Naive thymus-derived CD8-positive, alpha-beta T cell (primary cell): ENCODE results near the gene SPATA6L. TPM values are rescaled to one million over a fixed set of nuclear protein-coding genes. Genes with fewer than 3 reads are reported as not detected.
A peak's percentile ranks its signal among the peaks of the same experiment; 100 is the strongest.

Source experiments
- ATAC-seq, 2 donors: fragments of 150-1000 bp; cut with Tn5 transposase in 1 of 2; sonication (Bioruptor Pico), chemical (Tn5 transposase) in 1 of 2; 1 replicate in 1 of 2; 2 replicates in 1 of 2; pipeline ENCODE4 v1.10.0; 2021; ENCODE audit warnings: mild to moderate bottlenecking in 2 of 2, moderate library complexity in 2 of 2
- POLR2A ChIA-PET: fragments of 350-600 bp; sonication (Branson Sonifier 250); formaldehyde crosslinking; loops from one replicate; lab custom pipeline; 2021; ENCODE audit warnings: antibody characterized with exemption; lab: Charles Lee
- DNase-seq, 10 donors: peaks; one replicate each; pipeline versions ENCODE4 v3.0.0 to v3.0.0-alpha.2; 2020 to 2022
- H3K27ac Mint-ChIP-seq, 10 donors: one replicate each; pipeline ENCODE4 v1.8.0; 2020 to 2022; ENCODE audit warnings: mild to moderate bottlenecking in 10 of 10, mixed read lengths in 10 of 10, moderate library complexity in 4 of 10, inconsistent platforms in 1 of 10
- H3K27me3 Mint-ChIP-seq, 5 donors: one replicate each; pipeline ENCODE4 v1.8.0; 2021 to 2022; ENCODE audit warnings: mixed read lengths in 5 of 5
- H3K36me3 Mint-ChIP-seq, 3 donors: one replicate each; pipeline ENCODE4 v1.8.0; 2020 to 2022; ENCODE audit warnings: mixed read lengths in 3 of 3, mild to moderate bottlenecking in 2 of 3, inconsistent platforms in 1 of 3
- H3K4me1 Mint-ChIP-seq, 4 donors: one replicate each; pipeline ENCODE4 v1.8.0; 2021 to 2022; ENCODE audit warnings: mixed read lengths in 4 of 4
- H3K4me3 Mint-ChIP-seq, 10 donors: one replicate each; pipeline ENCODE4 v1.8.0; 2020 to 2022; ENCODE audit warnings: mild to moderate bottlenecking in 10 of 10, mixed read lengths in 10 of 10, moderate library complexity in 6 of 10, inconsistent platforms in 1 of 10
- H3K9me3 Mint-ChIP-seq, 9 donors: one replicate each; pipeline ENCODE4 v1.8.0; 2020 to 2022; ENCODE audit warnings: mixed read lengths in 9 of 9, mild to moderate bottlenecking in 3 of 9, inconsistent platforms in 1 of 9, moderate library complexity in 1 of 9
- polyA plus RNA-seq, 3 donors: library from polyadenylated mRNA; unstranded; fragments of 300-500 nt; fragmentation: Illumina TruSeq; gene quantifications; one replicate each; pipeline ENCODE4 v1.2.3, GENCODE V29; 2021
- total RNA-seq, 8 experiments: library from RNA in 2 of 8; stranded (reverse) in 2 of 8; gene quantifications; one replicate each; pipeline ENCODE4 v1.2.3 and lab custom pipeline; 2021 to 2026

Gene SPATA6L
- total and polyA plus RNA-seq, 5 experiments from 2014 or later = 1.5 to 5.8 (median 3.9) TPM; not detected in 1

DNA sequence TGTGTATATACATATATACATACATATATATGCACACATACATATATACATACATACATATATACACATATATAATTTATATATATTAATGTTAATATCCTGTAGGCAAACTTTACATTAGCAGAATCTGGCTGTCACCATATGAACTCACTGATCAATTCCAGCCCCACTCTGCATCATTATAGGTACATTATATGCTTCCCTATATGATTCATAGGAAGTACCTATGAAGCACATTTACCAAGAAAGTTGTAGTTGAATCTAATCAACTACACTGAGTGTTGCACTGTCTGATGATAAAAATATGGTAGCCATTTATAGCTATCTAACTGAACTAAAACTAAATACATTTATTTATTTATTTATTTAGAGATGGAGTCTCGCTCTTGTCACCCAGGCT lies 5.5 kb upstream of the SPATA6L start:
- peaks cover 0 to 6% (median 5%) of the 10 kb centered on the region in 3 donors for H3K36me3 Mint-ChIP-seq
- peaks cover 9 to 37% (median 25%) of the 10 kb centered on the region in 4 donors for H3K4me1 Mint-ChIP-seq
- ATAC-seq = no peak
- POLR2A ChIA-PET = no interaction called here
- H3K27ac Mint-ChIP-seq = no peak overlapping the region
- no peak for DNase-seq
- H3K27me3 Mint-ChIP-seq = peaks cover 0 to 5% (median 0%) of the 10 kb centered on the region in 5 donors
- no peaks in the 10 kb centered on the region for H3K9me3 Mint-ChIP-seq
- H3K4me3 Mint-ChIP-seq = no peak overlapping the region

DNA sequence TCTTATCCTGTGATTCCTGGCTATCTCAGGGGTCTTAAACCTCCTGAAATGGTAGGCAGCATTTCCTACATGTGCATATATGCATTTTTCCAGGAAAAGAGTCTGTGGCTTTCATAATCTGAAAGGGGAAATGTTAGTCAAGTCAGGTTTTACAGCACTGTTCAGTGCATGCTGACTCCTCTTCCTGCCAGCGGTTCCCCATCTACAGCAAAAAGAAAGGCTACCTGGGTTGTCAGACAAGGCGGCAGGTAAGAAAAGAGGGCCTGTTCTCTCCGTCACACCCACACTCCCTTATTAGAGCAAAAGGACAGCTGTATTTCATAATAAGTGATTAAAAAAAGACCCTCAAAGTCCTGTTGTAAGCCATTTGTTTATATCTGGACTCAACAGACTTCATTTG lies 4.3 kb upstream of the SPATA6L start:
- POLR2A ChIA-PET = interaction anchor here (1.2 kb wide), 1 partner anchor 9 kb away, joined by 6 read pairs; the partner anchor contains the start of gene CDC37L1

DNA sequence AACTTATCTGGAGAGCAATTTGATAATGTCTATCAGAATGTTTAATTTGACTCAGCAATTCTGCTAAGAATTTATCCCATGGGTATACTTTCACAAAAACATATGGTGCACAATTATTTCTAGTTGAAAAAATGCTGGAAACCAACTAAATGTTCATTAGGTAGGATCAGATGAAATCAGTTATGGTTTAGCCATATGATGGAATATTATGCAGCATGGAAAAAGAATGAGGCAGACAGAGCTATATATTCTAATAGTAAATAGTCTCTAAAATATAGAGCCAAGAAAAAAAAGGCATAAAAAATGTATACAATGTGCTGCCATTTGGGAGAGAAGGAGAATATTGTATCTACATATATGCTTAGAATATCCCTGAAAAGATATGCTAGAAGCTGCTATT lies 3.6 kb upstream of the SPATA6L start:
- H3K36me3 Mint-ChIP-seq = no peaks in the 10 kb centered on the region
- no peaks in the 10 kb centered on the region for H3K27me3 Mint-ChIP-seq
- POLR2A ChIA-PET = interaction anchor here (1.2 kb wide), 1 partner anchor 9 kb away, joined by 6 read pairs; the partner anchor contains the start of gene CDC37L1
- DNase-seq = no peak
- no peak overlapping the region for H3K4me3 Mint-ChIP-seq
- H3K27ac Mint-ChIP-seq = peak overlapping the region in 2 of 10 donors; percentile 36 to 72
- no peaks in the 10 kb centered on the region for H3K9me3 Mint-ChIP-seq
- H3K4me1 Mint-ChIP-seq = peaks cover 23 to 56% (median 43%) of the 10 kb centered on the region in 4 donors
- ATAC-seq = no peak

More for the DNA sequence above, 4.3 kb upstream of the SPATA6L start:
- DNase-seq (no peak), ATAC-seq (no peak)
- Mint-ChIP-seq H3K4me3 (peak overlapping the region in 1 of 10 donors; percentile 39), H3K36me3 (peaks cover 0 to 2% (median 2%) of the 10 kb centered on the region in 3 donors), H3K27ac (peak overlapping the region; percentile 36 to 86 (median 68)), H3K4me1 (peaks cover 19 to 49% (median 36%) of the 10 kb centered on the region in 4 donors), H3K27me3 (peaks cover 0 to 3% (median 0%) of the 10 kb centered on the region in 5 donors), H3K9me3 (no peaks in the 10 kb centered on the region)

DNA sequence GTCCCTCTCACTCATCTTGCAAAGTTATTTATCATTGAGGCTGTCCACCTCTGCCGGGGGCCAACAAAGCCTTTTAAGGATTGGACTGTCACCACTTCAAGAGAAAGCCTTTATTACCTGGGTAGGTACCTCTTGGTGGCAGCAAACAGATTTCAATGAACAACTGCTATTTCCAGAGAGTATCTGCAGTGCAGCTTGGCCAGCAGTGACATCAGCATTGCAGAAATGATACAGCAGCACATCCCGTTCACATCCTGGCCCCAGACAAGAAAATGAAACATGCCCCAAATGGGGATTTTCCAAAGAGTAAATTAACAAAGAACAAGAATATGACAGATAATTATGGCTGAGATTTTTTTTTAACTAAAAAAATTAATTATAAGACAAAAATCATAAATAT lies 2.3 kb upstream of the SPATA6L start:
- ATAC-seq = no peak
- H3K4me3 Mint-ChIP-seq = peak overlapping the region in 2 of 10 donors; percentile 36 to 60
- H3K9me3 Mint-ChIP-seq = no peaks in the 10 kb centered on the region
- no peaks in the 10 kb centered on the region for H3K36me3 Mint-ChIP-seq
- no peak for DNase-seq
- peaks cover 30 to 68% (median 55%) of the 10 kb centered on the region in 4 donors for H3K4me1 Mint-ChIP-seq
- H3K27me3 Mint-ChIP-seq = no peaks in the 10 kb centered on the region
- POLR2A ChIA-PET = interaction anchor here (1.0 to 1.8 kb wide), 3 partner anchors 9 to 72 kb away, joined by 3 to 37 read pairs (median 10); partner anchors contain the start of genes AK3 and CDC37L1
- H3K27ac Mint-ChIP-seq = peak overlapping the region in 9 of 10 donors; percentile 18 to 95 (median 75)

DNA sequence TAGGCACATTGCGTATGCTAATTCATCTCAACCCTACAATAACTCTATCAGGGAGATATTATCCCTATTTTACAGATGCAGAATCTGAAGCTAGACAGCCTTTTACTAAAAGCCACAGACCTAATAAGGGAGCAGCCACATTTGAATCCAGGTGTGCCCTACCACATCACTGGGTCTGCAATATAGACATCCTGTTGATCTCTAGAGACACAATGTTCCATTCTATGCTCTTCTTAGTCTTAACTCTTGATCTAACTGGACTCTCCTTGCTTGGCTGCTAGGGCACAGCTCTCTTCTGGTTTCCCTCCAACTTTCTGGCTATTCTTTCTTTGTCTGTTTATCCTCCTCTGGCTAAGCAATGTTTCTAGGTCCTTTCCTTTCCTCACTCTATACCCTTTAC lies 1.4 kb upstream of the SPATA6L start:
- ATAC-seq (peak; percentile 75 to 78), DNase-seq (peak in 6 of 10 donors; percentile 30 to 71 (median 62))
- no peaks in the 10 kb centered on the region for H3K9me3 Mint-ChIP-seq
- H3K36me3 Mint-ChIP-seq = no peaks in the 10 kb centered on the region
- no peaks in the 10 kb centered on the region for H3K27me3 Mint-ChIP-seq
- peak overlapping the region; percentile 0 to 99 (median 64) for H3K4me3 Mint-ChIP-seq
- peak overlapping the region; percentile 5 to 95 (median 86) for H3K27ac Mint-ChIP-seq
- POLR2A ChIA-PET = interaction anchor here (0.5 to 1.8 kb wide), 8 partner anchors 9 to 1140 kb away, joined by 3 to 37 read pairs (median 4); partner anchors contain the start of genes AK3 and CDC37L1
- peaks cover 32 to 78% (median 64%) of the 10 kb centered on the region in 4 donors for H3K4me1 Mint-ChIP-seq

DNA sequence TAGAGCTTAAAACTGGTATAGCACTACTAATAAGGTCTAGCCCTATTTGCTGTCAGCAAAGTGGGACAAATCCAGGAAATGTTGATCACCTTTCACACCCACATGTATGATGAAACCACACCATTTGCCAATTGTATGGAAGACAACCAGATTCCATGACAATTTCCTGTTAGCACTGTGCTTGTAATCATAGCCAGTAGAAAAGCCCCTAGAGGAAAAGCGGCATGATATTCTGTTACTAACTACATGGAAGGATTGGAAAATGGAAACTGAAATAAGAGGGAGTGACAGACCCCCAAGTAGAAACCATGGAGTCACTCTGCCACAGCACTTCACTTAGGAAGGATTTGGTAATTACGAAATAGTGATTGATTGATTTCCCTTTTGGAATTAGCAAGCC lies 923 bp downstream of the SPATA6L start:
- POLR2A ChIA-PET = interaction anchor here (0.7 to 6.3 kb wide), 9 partner anchors 13 to 1138 kb away, joined by 3 to 142 read pairs (median 4); partner anchors contain the start of genes AK3, CDC37L1 and RCL1
- no peak for DNase-seq
- Mint-ChIP-seq H3K36me3 (no peaks in the 10 kb centered on the region), H3K4me3 (peak overlapping the region; percentile 85 to 99 (median 90)), H3K9me3 (no peaks in the 10 kb centered on the region), H3K27me3 (no peaks in the 10 kb centered on the region), H3K27ac (peak overlapping the region; percentile 84 to 97 (median 95)), H3K4me1 (peaks cover 36 to 86% (median 73%) of the 10 kb centered on the region in 4 donors)
- ATAC-seq = no peak

DNA sequence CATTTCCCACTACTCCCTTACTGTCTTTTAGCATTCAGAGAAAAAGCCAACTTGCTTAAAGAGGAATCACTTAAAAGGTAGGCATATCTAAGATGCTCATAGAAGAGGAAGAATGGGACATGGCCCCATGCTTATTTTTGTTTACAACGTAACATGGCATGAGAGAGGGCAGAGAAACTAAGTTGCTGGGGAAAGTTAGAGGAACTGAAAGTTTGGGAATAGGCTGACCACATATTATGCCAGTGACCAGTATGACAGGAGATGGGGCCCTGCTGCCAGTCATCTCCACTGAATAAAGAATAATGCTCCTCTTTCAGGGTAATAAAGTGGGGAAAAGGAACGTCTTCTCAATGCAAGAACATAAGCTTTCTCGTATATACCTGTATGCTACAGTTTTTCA lies 2.3 kb downstream of the SPATA6L start:
- Mint-ChIP-seq H3K27me3 (peaks cover 0 to 4% (median 0%) of the 10 kb centered on the region in 5 donors), H3K9me3 (no peaks in the 10 kb centered on the region), H3K4me1 (peaks cover 36 to 80% (median 73%) of the 10 kb centered on the region in 4 donors), H3K4me3 (peak overlapping the region; percentile 89 to 99 (median 94)), H3K36me3 (peaks cover 0 to 2% (median 0%) of the 10 kb centered on the region in 3 donors), H3K27ac (peak overlapping the region; percentile 69 to 97 (median 95))
- no peak for DNase-seq
- no peak for ATAC-seq
- POLR2A ChIA-PET = interaction anchor here (0.7 to 6.3 kb wide), 4 partner anchors 15 to 1263 kb away, joined by 3 to 142 read pairs (median 23); partner anchors contain the start of genes AK3, CDC37L1 and JAK2

DNA sequence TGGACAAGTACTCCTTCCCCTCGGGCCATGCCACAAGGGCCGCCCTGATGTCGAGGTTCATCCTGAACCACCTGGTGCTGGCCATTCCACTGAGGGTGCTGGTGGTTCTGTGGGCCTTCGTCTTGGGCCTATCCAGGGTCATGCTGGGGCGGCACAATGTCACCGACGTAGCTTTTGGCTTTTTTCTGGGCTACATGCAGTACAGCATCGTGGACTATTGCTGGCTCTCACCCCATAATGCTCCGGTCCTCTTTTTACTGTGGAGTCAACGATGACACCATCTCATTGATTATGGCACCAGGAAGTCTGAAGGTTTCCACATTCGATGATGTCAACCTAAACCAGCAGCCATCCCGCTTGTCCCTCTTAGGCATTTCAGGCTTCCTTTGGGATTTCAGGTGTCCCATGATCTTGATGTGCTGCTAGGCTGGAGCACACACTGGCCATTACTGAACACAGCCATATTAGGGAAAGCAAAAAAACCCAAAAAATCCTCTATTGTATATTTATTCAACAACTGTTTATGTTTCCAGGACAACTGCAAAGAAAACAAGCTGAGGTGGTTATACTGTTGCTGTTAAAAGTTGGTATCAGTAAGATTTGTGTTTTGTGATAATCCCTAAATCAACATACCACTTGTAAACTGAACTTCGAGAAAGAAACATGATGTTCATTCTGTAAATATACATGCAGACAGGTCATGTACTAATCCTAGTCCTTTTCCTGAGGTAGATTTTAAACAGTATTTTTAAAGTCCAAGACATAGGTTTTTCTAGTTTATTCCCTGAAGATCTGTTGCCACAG lies 3.1 kb downstream of the SPATA6L start:
- POLR2A ChIA-PET = interaction anchor here (0.9 to 6.3 kb wide), 3 partner anchors 15 to 1262 kb away, joined by 3 to 142 read pairs (median 42); partner anchors contain the start of genes AK3 and CDC37L1
- peak; percentile 1 to 22 for ATAC-seq
- Mint-ChIP-seq H3K4me3 (peak overlapping the region; percentile 89 to 99 (median 94)), H3K9me3 (no peaks in the 10 kb centered on the region), H3K27ac (peak overlapping the region; percentile 91 to 97 (median 95)), H3K27me3 (peaks cover 0 to 4% (median 0%) of the 10 kb centered on the region in 5 donors), H3K4me1 (peaks cover 36 to 74% (median 67%) of the 10 kb centered on the region in 4 donors), H3K36me3 (peaks cover 0 to 2% (median under 1%) of the 10 kb centered on the region in 3 donors)
- DNase-seq = peak in 5 of 10 donors; percentile 18 to 56 (median 33)

DNA sequence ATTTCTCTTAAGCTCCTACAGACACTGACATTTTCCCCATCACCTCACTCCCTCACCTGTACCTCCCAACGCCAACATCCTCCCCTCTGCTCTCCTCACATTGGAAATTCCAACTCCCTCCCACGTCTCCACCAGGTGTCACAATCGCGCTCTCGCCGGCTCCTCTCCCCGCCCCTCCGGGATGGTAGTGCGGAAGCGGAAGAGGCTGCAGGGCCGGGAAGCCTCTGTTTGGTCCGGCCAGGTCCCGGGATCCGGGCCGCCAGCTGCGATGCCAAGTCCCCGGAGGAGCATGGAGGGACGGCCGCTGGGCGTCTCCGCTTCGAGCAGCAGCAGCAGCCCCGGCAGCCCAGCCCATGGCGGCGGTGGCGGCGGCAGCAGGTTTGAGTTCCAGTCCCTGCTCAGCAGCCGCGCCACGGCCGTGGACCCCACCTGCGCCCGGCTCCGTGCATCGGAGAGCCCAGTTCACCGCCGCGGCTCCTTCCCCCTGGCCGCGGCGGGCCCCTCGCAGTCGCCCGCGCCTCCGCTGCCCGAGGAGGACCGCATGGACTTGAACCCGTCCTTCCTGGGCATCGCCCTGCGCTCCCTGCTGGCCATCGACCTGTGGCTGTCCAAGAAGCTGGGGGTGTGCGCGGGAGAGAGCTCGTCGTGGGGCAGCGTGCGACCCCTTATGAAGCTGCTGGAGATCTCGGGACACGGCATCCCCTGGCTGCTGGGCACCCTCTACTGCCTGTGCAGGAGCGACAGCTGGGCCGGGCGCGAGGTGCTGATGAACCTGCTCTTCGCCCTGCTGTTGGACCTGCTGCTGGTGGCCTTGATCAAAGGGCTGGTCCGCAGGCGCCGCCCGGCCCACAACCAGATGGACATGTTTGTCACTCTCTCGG lies 3.9 kb downstream of the SPATA6L start, which contains the start of gene PLPP6:
PLPP6 (plus strand) TSS at position 187 of the 881 bp plus-strand sequence; CDS start at position 269, 82 bp downstream.
- peak; percentile 68 to 74 for ATAC-seq
- H3K27ac Mint-ChIP-seq = peak within 1 kb of the TSS; percentile 95 to 99 (median 96)
- peak within 1 kb of the TSS; percentile 89 to 99 (median 94) for H3K4me3 Mint-ChIP-seq
- POLR2A ChIA-PET = interaction anchor here (5.6 to 6.3 kb wide), 2 partner anchors 16 to 79 kb away, joined by 42 to 142 read pairs; partner anchors contain the start of genes AK3 and CDC37L1
- peaks cover 0 to 2% (median 2%) of the 10 kb centered on the region in 3 donors for H3K36me3 Mint-ChIP-seq
- DNase-seq = peak; percentile 60 to 90 (median 76)
- peaks cover 32 to 68% (median 59%) of the 10 kb centered on the region in 4 donors for H3K4me1 Mint-ChIP-seq
- no peaks in the 10 kb centered on the region for H3K9me3 Mint-ChIP-seq
- H3K27me3 Mint-ChIP-seq = peaks cover 0 to 6% (median 0%) of the 10 kb centered on the region in 5 donors

DNA sequence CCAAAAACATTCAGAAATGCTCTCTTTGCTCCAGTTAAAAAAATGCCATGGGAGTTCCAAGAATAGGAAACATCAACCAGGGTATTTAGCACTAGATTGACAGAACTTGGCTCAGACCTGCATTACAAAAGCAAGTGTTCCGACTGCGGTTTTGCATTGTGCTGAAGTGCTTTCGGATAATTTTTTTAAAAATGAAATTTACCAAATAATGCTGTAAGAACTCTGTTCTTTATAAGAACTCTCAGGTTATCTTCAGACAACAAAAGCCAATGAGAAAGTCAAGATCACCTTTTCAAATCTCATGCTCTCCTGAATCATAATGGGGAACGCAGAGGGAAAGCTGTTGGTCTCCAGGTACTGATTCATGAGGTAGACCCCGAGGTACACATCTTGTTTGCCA lies 4.7 kb downstream of the SPATA6L start:
- POLR2A ChIA-PET = interaction anchor here (5.6 to 6.3 kb wide), 2 partner anchors 17 to 79 kb away, joined by 42 to 142 read pairs; partner anchors contain the start of genes AK3 and CDC37L1
- Mint-ChIP-seq H3K9me3 (no peaks in the 10 kb centered on the region), H3K4me3 (peak overlapping the region; percentile 89 to 99 (median 94)), H3K36me3 (peaks cover 0 to 2% (median 2%) of the 10 kb centered on the region in 3 donors), H3K27ac (peak overlapping the region; percentile 94 to 99 (median 96)), H3K4me1 (peaks cover 32 to 63% (median 52%) of the 10 kb centered on the region in 4 donors), H3K27me3 (peaks cover 0 to 6% (median 0%) of the 10 kb centered on the region in 5 donors)
- DNase-seq = peak in 3 of 10 donors; percentile 7 to 63 (median 45)
- peak; percentile 1 to 13 for ATAC-seq

DNA sequence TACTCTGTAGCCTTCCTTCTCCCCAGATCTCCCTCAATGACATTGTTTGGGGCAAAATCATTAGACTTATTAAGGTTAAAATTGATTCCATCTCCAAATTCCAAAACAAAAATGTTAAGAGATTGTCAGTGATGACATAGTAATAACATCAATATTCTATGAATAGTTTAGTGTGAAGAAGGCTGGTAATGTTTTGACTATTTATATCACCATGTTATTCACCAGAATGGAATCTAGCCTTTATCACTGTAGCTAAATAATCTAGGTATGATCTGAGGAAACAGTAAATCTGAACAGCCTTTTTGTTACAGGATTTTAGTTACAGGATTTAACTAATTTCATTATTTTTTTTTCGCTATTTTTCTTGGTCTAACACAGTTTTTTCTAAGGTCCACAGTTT lies 5.1 kb downstream of the SPATA6L start:
- H3K9me3 Mint-ChIP-seq = no peaks in the 10 kb centered on the region
- ATAC-seq (no peak), DNase-seq (no peak)
- peak overlapping the region; percentile 63 to 99 (median 94) for H3K4me3 Mint-ChIP-seq
- POLR2A ChIA-PET = interaction anchor here (6.3 kb wide), 1 partner anchor 17 kb away, joined by 142 read pairs; the partner anchor contains the start of gene CDC37L1
- H3K4me1 Mint-ChIP-seq = peaks cover 29 to 61% (median 47%) of the 10 kb centered on the region in 4 donors
- peaks cover 0 to 3% (median 2%) of the 10 kb centered on the region in 3 donors for H3K36me3 Mint-ChIP-seq
- peaks cover 0 to 6% (median 0%) of the 10 kb centered on the region in 5 donors for H3K27me3 Mint-ChIP-seq
- peak overlapping the region; percentile 94 to 99 (median 96) for H3K27ac Mint-ChIP-seq
